ENCODE measurements around the gene BAIAP3.

Gene BAIAP3

GRCh38 chr16:1331712-1332617, 1.5 kb upstream of the BAIAP3 start:
- H3K9me3 ChIP-seq (ENCODE audit: control insufficient read depth, insufficient read depth, low read length): no peaks in the 10 kb centered on the region
- peaks cover 35% of the 10 kb centered on the region for H3K27me3 ChIP-seq (ENCODE audit: control insufficient read depth, insufficient read depth, low read length)
- H3K4me1 ChIP-seq (ENCODE audit: control insufficient read depth, insufficient read depth, low read length): no peaks in the 10 kb centered on the region
- H3K4me3 ChIP-seq (ENCODE audit: low read depth, low read length): peak overlapping the region; percentile 49
- no peaks in the 10 kb centered on the region for H3K36me3 ChIP-seq (ENCODE audit: control insufficient read depth, insufficient read depth, low read length)
- H3K9ac ChIP-seq (ENCODE audit: low read depth, low read length): no peak overlapping the region

DNA sequence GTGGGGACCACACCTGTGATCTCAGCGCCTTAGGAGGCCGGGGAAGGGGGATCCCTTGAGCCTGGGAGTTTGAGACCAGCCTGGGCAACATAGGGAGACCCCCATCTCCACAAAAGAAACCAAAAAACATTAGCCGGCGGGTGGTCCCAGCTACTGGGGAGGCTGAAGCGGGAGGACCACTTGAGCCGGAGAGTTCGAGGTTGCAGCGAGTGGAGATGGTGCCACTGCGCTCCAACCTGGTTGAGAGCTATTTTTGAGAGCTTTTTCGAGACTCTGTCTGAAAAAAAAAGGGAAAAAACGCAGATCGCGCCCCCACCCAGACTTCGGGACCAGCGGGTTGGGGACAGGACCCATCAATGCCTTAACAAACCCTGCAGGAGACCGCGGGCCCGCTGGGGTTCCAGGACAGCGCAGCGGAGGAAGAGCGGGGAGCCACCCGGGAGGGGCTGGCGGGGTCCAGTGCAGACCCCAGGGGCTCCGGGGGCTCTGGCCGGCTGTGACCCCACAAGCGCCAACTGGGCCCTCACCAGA, 762 bp upstream of the BAIAP3 start:
- Histone ChIP-seq H3K9ac (ENCODE audit: low read depth, low read length) (no peak overlapping the region), H3K36me3 (ENCODE audit: control insufficient read depth, insufficient read depth, low read length) (no peaks in the 10 kb centered on the region), H3K4me1 (ENCODE audit: control insufficient read depth, insufficient read depth, low read length) (no peaks in the 10 kb centered on the region), H3K27me3 (ENCODE audit: control insufficient read depth, insufficient read depth, low read length) (peaks cover 35% of the 10 kb centered on the region), H3K4me3 (ENCODE audit: low read depth, low read length) (peak overlapping the region; percentile 49), H3K9me3 (ENCODE audit: control insufficient read depth, insufficient read depth, low read length) (no peaks in the 10 kb centered on the region)

GRCh38 chr16:1333854-1334700, 632 bp downstream of the BAIAP3 start:
- no peaks in the 10 kb centered on the region for H3K9me3 ChIP-seq (ENCODE audit: control insufficient read depth, insufficient read depth, low read length)
- H3K36me3 ChIP-seq (ENCODE audit: control insufficient read depth, insufficient read depth, low read length): no peaks in the 10 kb centered on the region
- peaks cover 35% of the 10 kb centered on the region for H3K27me3 ChIP-seq (ENCODE audit: control insufficient read depth, insufficient read depth, low read length)
- H3K4me3 ChIP-seq (ENCODE audit: low read depth, low read length): peak overlapping the region; percentile 46
- no peak overlapping the region for H3K9ac ChIP-seq (ENCODE audit: low read depth, low read length)
- H3K4me1 ChIP-seq (ENCODE audit: control insufficient read depth, insufficient read depth, low read length): no peaks in the 10 kb centered on the region

- H3K9me3 ChIP-seq (ENCODE audit: control insufficient read depth, insufficient read depth, low read length): no peaks in the 10 kb centered on the region
- no peaks in the 10 kb centered on the region for H3K4me1 ChIP-seq (ENCODE audit: control insufficient read depth, insufficient read depth, low read length)
- no peak overlapping the region for H3K9ac ChIP-seq (ENCODE audit: low read depth, low read length)
- H3K4me3 ChIP-seq (ENCODE audit: low read depth, low read length): peak overlapping the region; percentile 32
- H3K27me3 ChIP-seq (ENCODE audit: control insufficient read depth, insufficient read depth, low read length): peaks cover 35% of the 10 kb centered on the region
- H3K36me3 ChIP-seq (ENCODE audit: control insufficient read depth, insufficient read depth, low read length): no peaks in the 10 kb centered on the region
Measured at GRCh38 chr16:1334739-1335138, 1.3 kb downstream of the BAIAP3 start.

- peak overlapping the region; percentile 32 for H3K4me3 ChIP-seq (ENCODE audit: low read depth, low read length)
- H3K9ac ChIP-seq (ENCODE audit: low read depth, low read length): no peak overlapping the region
- H3K9me3 ChIP-seq (ENCODE audit: control insufficient read depth, insufficient read depth, low read length): no peaks in the 10 kb centered on the region
Measured at GRCh38 chr16:1335211-1335971, 1.9 kb downstream of the BAIAP3 start.

DNA sequence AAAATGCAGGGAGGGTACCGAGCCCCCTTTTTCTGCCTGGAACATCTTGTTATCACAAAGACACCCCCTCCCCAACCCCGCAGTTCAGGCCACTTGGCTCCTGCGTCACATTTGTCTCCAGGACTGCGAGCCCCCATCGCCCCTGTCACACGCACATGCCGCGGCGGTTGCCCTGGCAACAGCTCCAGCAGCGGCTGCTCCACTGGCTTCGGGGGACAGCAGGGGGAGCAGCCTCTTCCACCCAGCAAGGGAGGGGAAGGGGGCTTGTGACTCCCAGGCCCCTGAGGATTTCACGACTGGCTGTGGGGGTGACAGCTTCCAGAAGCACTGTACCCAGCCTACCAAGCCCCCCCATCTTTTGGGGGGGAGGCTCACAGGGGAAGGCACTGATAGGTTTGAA, 2.6 kb downstream of the BAIAP3 start:
- no peaks in the 10 kb centered on the region for H3K4me1 ChIP-seq (ENCODE audit: control insufficient read depth, insufficient read depth, low read length)
- no peaks in the 10 kb centered on the region for H3K9me3 ChIP-seq (ENCODE audit: control insufficient read depth, insufficient read depth, low read length)
- H3K4me3 ChIP-seq (ENCODE audit: low read depth, low read length): no peak overlapping the region
- peaks cover 35% of the 10 kb centered on the region for H3K27me3 ChIP-seq (ENCODE audit: control insufficient read depth, insufficient read depth, low read length)
- H3K36me3 ChIP-seq (ENCODE audit: control insufficient read depth, insufficient read depth, low read length): no peaks in the 10 kb centered on the region
- H3K9ac ChIP-seq (ENCODE audit: low read depth, low read length): no peak overlapping the region

More at GRCh38 chr16:1335211-1335971, 1.9 kb downstream of the BAIAP3 start:
- no peaks in the 10 kb centered on the region for H3K4me1 ChIP-seq (ENCODE audit: control insufficient read depth, insufficient read depth, low read length)
- peaks cover 35% of the 10 kb centered on the region for H3K27me3 ChIP-seq (ENCODE audit: control insufficient read depth, insufficient read depth, low read length)
- no peaks in the 10 kb centered on the region for H3K36me3 ChIP-seq (ENCODE audit: control insufficient read depth, insufficient read depth, low read length)

- Histone ChIP-seq H3K4me1 (ENCODE audit: control insufficient read depth, insufficient read depth, low read length) (no peaks in the 10 kb centered on the region), H3K27me3 (ENCODE audit: control insufficient read depth, insufficient read depth, low read length) (peaks cover 35% of the 10 kb centered on the region), H3K9ac (ENCODE audit: low read depth, low read length) (no peak overlapping the region), H3K9me3 (ENCODE audit: control insufficient read depth, insufficient read depth, low read length) (no peaks in the 10 kb centered on the region), H3K4me3 (ENCODE audit: low read depth, low read length) (no peak overlapping the region), H3K36me3 (ENCODE audit: control insufficient read depth, insufficient read depth, low read length) (no peaks in the 10 kb centered on the region)
Measured at GRCh38 chr16:1336619-1337018, 3.2 kb downstream of the BAIAP3 start.

DNA sequence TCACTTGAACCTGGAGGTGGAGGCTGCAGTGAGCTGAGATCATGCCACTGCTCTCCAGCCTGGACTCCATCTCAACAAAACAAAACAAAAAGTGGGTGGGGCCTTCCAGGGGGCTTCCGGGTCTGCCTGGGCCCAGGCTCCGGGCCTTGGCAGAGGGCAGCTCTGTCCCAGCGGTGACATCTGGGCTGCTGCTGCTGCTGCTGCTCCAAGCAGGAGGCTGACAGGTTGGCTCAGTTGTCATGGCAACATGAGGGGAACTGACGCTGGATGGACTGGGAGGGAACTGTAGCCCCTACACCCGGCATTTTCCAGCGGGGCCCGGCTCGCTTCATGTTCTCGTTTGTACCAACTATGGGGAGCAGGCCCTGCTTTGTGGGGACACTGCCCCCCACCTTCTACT, 4.0 kb downstream of the BAIAP3 start:
- H3K4me3 ChIP-seq (ENCODE audit: low read depth, low read length): no peak overlapping the region
- no peak overlapping the region for H3K9ac ChIP-seq (ENCODE audit: low read depth, low read length)
- H3K36me3 ChIP-seq (ENCODE audit: control insufficient read depth, insufficient read depth, low read length): no peaks in the 10 kb centered on the region
- no peaks in the 10 kb centered on the region for H3K4me1 ChIP-seq (ENCODE audit: control insufficient read depth, insufficient read depth, low read length)
- H3K27me3 ChIP-seq (ENCODE audit: control insufficient read depth, insufficient read depth, low read length): peaks cover 36% of the 10 kb centered on the region
- H3K9me3 ChIP-seq (ENCODE audit: control insufficient read depth, insufficient read depth, low read length): no peaks in the 10 kb centered on the region

GRCh38 chr16:1338119-1338730, 4.8 kb downstream of the BAIAP3 start:
- no peaks in the 10 kb centered on the region for H3K9me3 ChIP-seq (ENCODE audit: control insufficient read depth, insufficient read depth, low read length)
- no peak overlapping the region for H3K4me3 ChIP-seq (ENCODE audit: low read depth, low read length)
- peaks cover 30% of the 10 kb centered on the region for H3K27me3 ChIP-seq (ENCODE audit: control insufficient read depth, insufficient read depth, low read length)
- H3K36me3 ChIP-seq (ENCODE audit: control insufficient read depth, insufficient read depth, low read length): no peaks in the 10 kb centered on the region
- H3K9ac ChIP-seq (ENCODE audit: low read depth, low read length): no peak overlapping the region
- no peaks in the 10 kb centered on the region for H3K4me1 ChIP-seq (ENCODE audit: control insufficient read depth, insufficient read depth, low read length)

- H3K9me3 ChIP-seq (ENCODE audit: control insufficient read depth, insufficient read depth, low read length): no peaks in the 10 kb centered on the region
- no peaks in the 10 kb centered on the region for H3K4me1 ChIP-seq (ENCODE audit: control insufficient read depth, insufficient read depth, low read length)
- no peaks in the 10 kb centered on the region for H3K36me3 ChIP-seq (ENCODE audit: control insufficient read depth, insufficient read depth, low read length)
- H3K4me3 ChIP-seq (ENCODE audit: low read depth, low read length): no peak overlapping the region
- H3K9ac ChIP-seq (ENCODE audit: low read depth, low read length): no peak overlapping the region
- peaks cover 27% of the 10 kb centered on the region for H3K27me3 ChIP-seq (ENCODE audit: control insufficient read depth, insufficient read depth, low read length)
Measured at GRCh38 chr16:1338855-1339675, 5.6 kb downstream of the BAIAP3 start.
